ENCODE results near the gene MYDGF.

GRCh38 chr19:4639531-4640246 is 30.5 kb downstream of the MYDGF start:
- TF ChIP-seq EZH2 (IDR thresholded peaks at IDR 0.05; ENCODE audit: insufficient read depth, poor library complexity, severe bottlenecking) (no peak), EZH2phosphoT487 (IDR thresholded peaks at IDR 0.05; ENCODE audit: insufficient read depth, low read depth) (no peak)
